Suprapubic skin (tissue), 4 donors: ENCODE data around the gene NGDN.

Source experiments
- POLR2A ChIP-seq, 2 donors: fragments of 450-650 bp; IDR thresholded peaks; one replicate each; pipeline ENCODE4 v1.6.1; 2017; ENCODE audit warnings: antibody characterized with exemption in 2 of 2, mild to moderate bottlenecking in 2 of 2, moderate library complexity in 2 of 2
- POLR2AphosphoS5 ChIP-seq, 3 donors: sonication (generic); formaldehyde crosslinking; IDR thresholded peaks; one replicate each; pipeline ENCODE4 v1.6.1; 2017; ENCODE audit warnings: antibody characterized with exemption in 3 of 3
- TF ChIP-seq, protein P1 (sequence below), 2 donors: fragments of 200-600 bp in 1 of 2; fragments of 450-650 bp in 1 of 2; sonication (generic) in 1 of 2; IDR thresholded peaks; one replicate each; pipeline ENCODE4 v1.5.1; 2016 to 2019; ENCODE audit warnings: antibody characterized with exemption in 2 of 2, mild to moderate bottlenecking in 1 of 2, moderate library complexity in 1 of 2

DNA sequence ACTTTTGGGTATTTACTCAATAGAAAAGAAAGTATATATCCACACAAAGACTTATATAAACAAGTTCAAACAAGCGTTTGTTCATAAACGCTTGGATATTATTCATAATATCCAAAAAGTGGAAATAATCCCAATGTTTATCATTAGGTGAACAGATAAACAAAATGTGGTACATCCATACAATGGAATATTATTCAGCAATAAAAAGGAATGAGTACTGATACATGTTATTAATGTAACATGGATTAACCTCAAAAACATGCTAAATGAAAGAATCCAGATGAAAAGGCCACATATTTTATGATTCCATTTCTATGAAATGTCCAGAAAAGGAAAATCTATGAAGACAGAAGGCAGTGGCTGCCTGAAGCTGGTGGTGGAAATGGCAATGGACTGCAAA, 17.3 kb upstream of the NGDN start:
- TF ChIP-seq, protein P1, sequence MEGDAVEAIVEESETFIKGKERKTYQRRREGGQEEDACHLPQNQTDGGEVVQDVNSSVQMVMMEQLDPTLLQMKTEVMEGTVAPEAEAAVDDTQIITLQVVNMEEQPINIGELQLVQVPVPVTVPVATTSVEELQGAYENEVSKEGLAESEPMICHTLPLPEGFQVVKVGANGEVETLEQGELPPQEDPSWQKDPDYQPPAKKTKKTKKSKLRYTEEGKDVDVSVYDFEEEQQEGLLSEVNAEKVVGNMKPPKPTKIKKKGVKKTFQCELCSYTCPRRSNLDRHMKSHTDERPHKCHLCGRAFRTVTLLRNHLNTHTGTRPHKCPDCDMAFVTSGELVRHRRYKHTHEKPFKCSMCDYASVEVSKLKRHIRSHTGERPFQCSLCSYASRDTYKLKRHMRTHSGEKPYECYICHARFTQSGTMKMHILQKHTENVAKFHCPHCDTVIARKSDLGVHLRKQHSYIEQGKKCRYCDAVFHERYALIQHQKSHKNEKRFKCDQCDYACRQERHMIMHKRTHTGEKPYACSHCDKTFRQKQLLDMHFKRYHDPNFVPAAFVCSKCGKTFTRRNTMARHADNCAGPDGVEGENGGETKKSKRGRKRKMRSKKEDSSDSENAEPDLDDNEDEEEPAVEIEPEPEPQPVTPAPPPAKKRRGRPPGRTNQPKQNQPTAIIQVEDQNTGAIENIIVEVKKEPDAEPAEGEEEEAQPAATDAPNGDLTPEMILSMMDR (IDR thresholded peaks at IDR 0.05) = no peak
- TF ChIP-seq POLR2A (IDR thresholded peaks at IDR 0.05) (no peak), POLR2AphosphoS5 (IDR thresholded peaks at IDR 0.05) (no peak)
